Activated CD4-positive, alpha-beta T cell treated with anti-CD3 and anti-CD28 coated beads, Interleukin-2, Interleukin-4, amounts not matched to agents 100 ng/mL and 50 ng/mL, durations not matched to agents 16 hours and 8 hours (primary cell): Measurements from ENCODE around the gene ZNF521.

Experiments
- DNase-seq: peaks from one replicate; pipeline ENCODE4 v3.0.0-alpha.2; 2020; ENCODE audit warnings: low spot score

The ZNF521 gene

DNA sequence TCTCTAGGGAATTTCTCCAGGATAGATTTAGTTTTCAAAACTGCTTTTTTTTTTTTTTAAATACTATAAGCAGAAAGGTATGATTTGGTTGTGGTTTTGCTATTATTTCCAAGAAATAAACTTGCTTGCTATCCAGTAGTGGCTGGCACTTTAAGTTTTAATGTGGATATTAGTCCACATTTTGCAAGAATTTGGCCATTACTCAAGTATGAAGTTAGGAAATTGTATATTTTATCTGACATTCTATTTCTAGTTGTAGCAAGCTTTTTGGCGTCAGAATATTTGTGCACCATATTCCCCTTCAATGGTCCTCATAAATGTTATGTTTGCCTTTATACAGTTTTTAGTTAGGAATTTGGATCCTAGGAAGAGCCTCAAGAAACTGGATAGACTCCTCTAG lies 226.3 kb downstream of the ZNF521 start:
- no peak for DNase-seq

DNA sequence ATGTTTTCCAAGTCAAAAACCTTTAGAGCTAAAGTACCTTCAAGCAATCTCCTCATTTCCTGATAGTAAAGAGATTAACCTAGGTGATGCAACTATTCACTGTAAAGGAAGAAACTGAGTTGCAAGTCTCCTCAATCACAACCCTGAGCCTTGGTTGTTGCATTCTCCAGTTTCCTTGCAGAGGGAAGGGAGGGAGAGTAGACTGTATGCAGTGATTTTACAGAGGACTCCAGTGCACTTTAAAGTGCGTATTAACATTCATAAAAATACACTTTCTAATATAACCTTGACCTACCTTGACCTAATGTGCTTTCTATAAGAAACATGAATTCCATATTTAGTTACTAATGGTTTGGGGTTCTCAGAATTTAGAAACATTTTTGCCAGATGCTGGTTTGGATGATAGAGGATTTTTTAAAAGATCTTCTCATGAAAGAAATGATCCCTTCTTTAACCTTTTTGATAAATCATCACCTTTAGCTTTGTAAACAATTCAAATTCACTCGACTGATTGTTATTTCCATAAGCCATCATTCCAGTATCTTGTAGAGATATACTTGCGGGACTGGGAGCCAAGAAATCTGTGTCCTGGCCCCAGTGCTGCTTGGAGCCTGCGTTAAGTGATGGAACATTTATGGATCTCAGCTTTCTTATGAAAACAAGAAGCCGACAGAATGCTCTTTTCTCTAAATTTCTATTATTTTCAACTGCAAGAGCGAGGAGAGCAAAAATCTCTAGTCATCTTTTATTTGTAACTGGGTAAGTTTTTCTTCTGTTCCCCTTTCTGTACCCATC lies 228.3 kb downstream of the ZNF521 start:
- no peak for DNase-seq

DNA sequence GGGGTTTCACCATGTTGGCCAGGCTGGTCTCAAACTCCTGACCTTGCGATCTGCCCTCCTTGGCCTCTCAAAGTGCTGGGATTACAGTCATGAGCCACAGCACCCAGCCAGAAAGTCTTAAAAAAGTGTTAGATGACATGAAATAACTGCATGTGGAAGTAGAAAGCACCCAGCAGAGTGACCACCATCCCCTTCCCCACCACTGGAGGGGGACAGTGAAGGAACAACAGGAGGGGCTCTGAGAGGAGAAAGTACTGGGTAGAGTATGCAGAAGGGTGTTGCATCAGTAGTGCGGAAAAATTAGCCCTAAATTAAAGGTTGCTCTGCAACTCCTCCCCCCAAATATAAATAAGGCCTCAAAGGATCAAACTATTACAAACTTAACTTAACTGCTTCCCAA lies 230.5 kb downstream of the ZNF521 start:
- no peak for DNase-seq

GRCh38 chr18:25113566-25113965 lies 238.4 kb downstream of the ZNF521 start:
- DNase-seq, result no peak

GRCh38 chr18:25112821-25113434 lies 239.0 kb downstream of the ZNF521 start:
- DNase-seq, result no peak

- DNase-seq, result no peak
Observed at GRCh38 chr18:25111377-25112288, 240.3 kb downstream of the ZNF521 start.

GRCh38 chr18:25109484-25109883 lies 242.5 kb downstream of the ZNF521 start:
- DNase-seq, result no peak

- no peak for DNase-seq
Observed at GRCh38 chr18:25103468-25104155, 248.4 kb downstream of the ZNF521 start.

- no peak for DNase-seq
Observed at GRCh38 chr18:25102662-25103061, 249.3 kb downstream of the ZNF521 start.

DNA sequence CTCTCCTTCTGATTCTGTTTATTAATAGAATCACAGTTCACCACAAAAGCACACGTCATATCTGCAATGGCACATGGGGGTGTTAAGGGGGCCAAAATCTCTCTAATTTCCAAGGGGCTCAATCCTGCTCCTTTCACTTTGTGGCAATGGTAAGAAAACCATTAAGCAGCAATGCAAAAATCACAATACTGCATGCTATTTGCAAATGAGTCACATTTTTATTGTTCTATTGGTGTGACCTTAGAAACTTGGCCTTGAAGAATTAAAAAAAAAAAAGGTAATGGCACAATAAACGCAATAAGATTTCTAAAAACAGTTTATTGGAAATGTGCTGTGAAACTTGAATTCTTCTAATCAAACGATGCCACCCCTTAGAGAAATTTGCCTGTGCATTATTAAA lies 251.5 kb downstream of the ZNF521 start:
- DNase-seq, result no peak

DNA sequence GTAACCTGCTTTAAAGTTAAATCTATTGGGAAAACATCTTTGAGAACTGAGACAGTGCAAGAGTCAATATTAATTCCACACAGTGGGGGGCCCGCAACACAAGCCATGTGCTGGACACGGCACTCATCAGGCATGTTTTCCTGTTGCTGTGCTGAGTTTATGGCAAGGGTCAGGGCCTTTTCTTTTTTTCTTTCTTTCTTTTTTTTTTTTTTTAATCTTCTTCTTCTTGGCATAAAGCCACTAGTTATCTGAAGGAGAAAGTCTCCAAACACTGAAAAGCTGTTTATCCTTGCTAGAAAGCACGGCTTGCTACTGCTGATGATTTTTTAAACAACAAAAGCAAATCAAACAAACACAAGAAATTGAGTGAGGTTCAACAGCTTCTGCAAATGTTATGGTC lies 252.1 kb downstream of the ZNF521 start:
- no peak for DNase-seq

DNA sequence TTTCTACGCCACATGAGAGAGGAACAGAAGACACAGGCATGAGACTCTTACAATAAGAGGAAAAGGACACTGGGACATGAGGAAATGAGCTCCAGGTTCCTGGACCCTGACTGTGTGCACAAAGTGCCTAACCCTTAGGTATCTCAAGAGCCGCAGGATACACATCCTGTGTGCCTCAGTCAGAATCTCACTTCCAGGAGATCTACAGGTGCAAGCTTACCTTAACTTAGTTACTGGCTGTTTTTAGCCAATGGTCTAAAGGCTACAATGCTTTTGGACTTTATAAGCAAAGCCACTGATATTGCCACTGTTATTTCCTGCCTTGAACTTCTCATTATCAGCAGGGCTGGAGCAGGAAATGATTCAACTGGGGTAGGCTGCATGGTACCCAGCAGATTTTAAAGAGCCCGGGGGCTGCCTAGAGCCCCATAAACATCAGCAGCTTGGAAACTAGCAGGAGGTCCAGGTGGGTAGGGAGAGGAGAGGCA lies 254.4 kb downstream of the ZNF521 start:
- DNase-seq, result no peak

- DNase-seq, result no peak
Observed at GRCh38 chr18:25097057-25097456, 254.9 kb downstream of the ZNF521 start.

DNA sequence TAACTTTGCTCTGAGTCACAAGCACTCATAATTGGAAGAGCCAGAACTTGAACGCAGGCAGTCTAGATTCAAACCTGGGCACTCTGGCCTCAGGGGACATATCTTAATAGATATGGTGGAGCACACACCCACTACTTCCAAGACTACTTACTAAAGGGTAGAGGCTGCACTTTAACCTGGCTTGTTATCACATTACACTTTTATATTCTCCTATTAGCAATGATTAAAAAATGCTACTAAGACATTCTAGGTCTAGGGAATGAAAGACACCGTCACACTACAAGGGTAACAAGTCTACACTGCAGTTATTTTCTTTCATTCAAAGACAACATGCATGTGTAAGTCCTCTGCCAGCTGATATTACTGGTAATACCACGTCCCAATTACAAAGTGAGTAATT lies 258.8 kb downstream of the ZNF521 start:
- no peak for DNase-seq

DNA sequence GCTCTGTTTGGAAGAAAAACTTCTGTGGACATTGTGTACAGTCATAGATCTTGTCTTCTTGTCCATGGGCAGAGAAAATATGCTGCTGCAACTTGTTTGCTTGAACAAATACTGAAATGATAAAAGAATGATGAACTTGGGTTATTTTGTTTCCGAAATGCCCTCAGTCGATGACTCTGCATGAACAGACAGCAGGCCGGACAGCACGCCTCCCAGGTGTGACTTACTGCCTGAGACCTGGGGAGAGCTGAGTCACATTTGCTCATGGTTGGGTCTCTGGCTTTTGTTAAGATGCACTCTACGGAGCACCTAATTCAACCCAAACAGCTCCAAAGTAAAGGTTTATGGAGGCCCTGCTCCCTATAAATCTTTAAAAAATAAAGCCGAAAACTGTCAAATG lies 262.5 kb downstream of the ZNF521 start:
- DNase-seq, result no peak

- no peak for DNase-seq
Observed at GRCh38 chr18:25086876-25087275, 265.1 kb downstream of the ZNF521 start.

- no peak for DNase-seq
Observed at GRCh38 chr18:25081001-25081400, 271.0 kb downstream of the ZNF521 start.

GRCh38 chr18:25080211-25080610 lies 271.8 kb downstream of the ZNF521 start:
- no peak for DNase-seq

DNA sequence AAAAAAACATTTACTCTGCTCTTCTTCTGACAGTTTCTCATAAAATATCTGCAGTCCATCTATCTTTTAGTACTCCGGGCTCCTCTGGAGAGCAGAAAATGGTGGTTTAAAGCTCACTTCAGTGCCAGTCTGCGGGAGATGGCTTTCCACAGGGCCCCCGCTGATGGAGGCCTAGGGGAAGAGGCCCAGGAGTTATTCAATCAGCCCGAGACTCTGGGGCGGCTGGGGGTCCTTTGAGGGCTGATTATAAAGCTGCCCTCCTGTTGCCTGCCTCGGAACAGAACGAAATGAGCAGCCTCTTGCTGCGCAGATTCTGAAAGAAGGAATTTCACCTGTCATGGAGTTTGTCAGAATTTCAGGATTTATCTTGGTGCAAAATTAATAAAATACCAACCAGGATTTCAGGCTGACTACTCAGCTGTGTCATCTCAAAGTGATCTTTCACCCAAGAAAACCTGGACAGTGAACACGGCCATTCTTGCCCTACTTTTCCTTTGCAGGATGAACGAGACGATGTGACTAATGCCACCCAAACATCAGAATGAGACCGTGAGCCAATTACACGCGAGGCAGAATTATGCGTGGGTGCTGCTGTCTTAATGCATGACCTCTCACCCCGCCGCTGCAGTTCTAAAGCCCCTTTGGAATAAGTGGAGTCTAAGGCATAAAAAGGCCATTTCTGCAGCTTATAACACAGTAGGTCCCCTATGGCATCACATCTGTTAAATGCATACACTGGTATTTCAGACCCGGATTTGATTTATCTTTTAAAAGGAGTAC lies 273.8 kb downstream of the ZNF521 start:
- DNase-seq, result no peak

- no peak for DNase-seq
Observed at GRCh38 chr18:25077038-25077943, 274.7 kb downstream of the ZNF521 start.
